Osteoblast (primary cell): ENCODE results near the gene TRPV4. TPM values are rescaled to one million over a fixed set of nuclear protein-coding genes. Genes with fewer than 3 reads are reported as not detected.

Source experiments
- DNase-seq: peaks from one replicate; pipeline ENCODE4 v3.0.0; 2011; ENCODE audit warnings: low spot score, mixed read lengths; ENCODE audit not compliant: insufficient read length; ENCODE audit errors: missing footprints
- H2AFZ ChIP-seq: 2 replicates; pipeline ENCODE4 v1.6.0; 2011; ENCODE audit warnings: mild to moderate bottlenecking, low read length
- H3K27ac ChIP-seq: 2 replicates; pipeline ENCODE4 v1.5.1; 2011; ENCODE audit warnings: mild to moderate bottlenecking, low read depth, low read length, moderate library complexity
- H3K27me3 ChIP-seq: 2 replicates; pipeline ENCODE4 v1.6.0; 2012; ENCODE audit warnings: mild to moderate bottlenecking, control low read depth, inconsistent platforms, low read length, moderate library complexity; ENCODE audit not compliant: insufficient read depth
- H3K36me3 ChIP-seq: 2 replicates; pipeline ENCODE4 v1.5.1; 2011; ENCODE audit warnings: mild to moderate bottlenecking, low read length, control low read depth, moderate library complexity; ENCODE audit not compliant: insufficient read depth
- H3K4me1 ChIP-seq: 2 replicates; pipeline ENCODE4 v1.5.1; 2011; ENCODE audit warnings: mild to moderate bottlenecking, low read length, control low read depth, moderate library complexity; ENCODE audit not compliant: insufficient read depth
- H3K4me2 ChIP-seq: 2 replicates; pipeline ENCODE4 v1.6.0; 2011; ENCODE audit warnings: mild to moderate bottlenecking, low read length; ENCODE audit not compliant: insufficient read depth
- H3K4me3 ChIP-seq: fragments of 200-600 bp; sonication (generic); 3 replicates; pipeline ENCODE4 v1.5.1; 2012; ENCODE audit warnings: mild to moderate bottlenecking, low read length, inconsistent platforms; ENCODE audit not compliant: insufficient read depth
- H3K79me2 ChIP-seq: 2 replicates; pipeline ENCODE4 v1.6.0; 2012; ENCODE audit warnings: mild to moderate bottlenecking, low read length, control low read depth, inconsistent platforms; ENCODE audit not compliant: insufficient read depth
- H3K9me3 ChIP-seq: 2 replicates; pipeline ENCODE4 v1.5.1; 2011; ENCODE audit warnings: low read depth, low read length, control low read depth
- H4K20me1 ChIP-seq: 2 replicates; pipeline ENCODE4 v1.6.0; 2012; ENCODE audit warnings: mild to moderate bottlenecking, low read length, control low read depth; ENCODE audit not compliant: insufficient read depth
- CTCF ChIP-seq: IDR thresholded peaks from 2 replicates; pipeline ENCODE4 v1.5.1; 2011; ENCODE audit warnings: mild to moderate bottlenecking, low read depth, low read length, moderate library complexity; ENCODE audit errors: extremely low read depth
- total RNA-seq: library from RNA; depleted of rRNA; stranded (reverse); fragments of >200 nt; gene quantifications from 2 replicates; pipeline ENCODE4 v1.2.3, GENCODE V29; 2012

TRPV4 gene
- total RNA-seq, 1 donor, result 5.8 TPM

- Histone ChIP-seq H4K20me1 (no peaks in the 10 kb centered on the region), H3K4me1 (peaks cover 11% of the 10 kb centered on the region), H3K9me3 (no peaks in the 10 kb centered on the region), H3K4me2 (no peak overlapping the region), H3K27me3 (no peaks in the 10 kb centered on the region), H2AFZ (no peak overlapping the region), H3K36me3 (no peaks in the 10 kb centered on the region), H3K27ac (no peak overlapping the region), H3K4me3 (no peak overlapping the region), H3K79me2 (no peaks in the 10 kb centered on the region)
- no peak for TF ChIP-seq CTCF
- peak; percentile 65 for DNase-seq
Observed at GRCh38 chr12:109836916-109837315, 3.7 kb upstream of the TRPV4 start.

GRCh38 chr12:109835827-109836226 is 2.6 kb upstream of the TRPV4 start:
- Histone ChIP-seq H3K27ac (no peak overlapping the region), H3K79me2 (no peaks in the 10 kb centered on the region), H3K4me1 (peaks cover 11% of the 10 kb centered on the region), H3K9me3 (no peaks in the 10 kb centered on the region), H4K20me1 (no peaks in the 10 kb centered on the region), H3K4me3 (no peak overlapping the region), H3K27me3 (no peaks in the 10 kb centered on the region), H3K36me3 (no peaks in the 10 kb centered on the region), H2AFZ (no peak overlapping the region), H3K4me2 (no peak overlapping the region)
- no peak for TF ChIP-seq CTCF
- DNase-seq, result peak; percentile 22

GRCh38 chr12:109832541-109833306 is 474 bp downstream of the TRPV4 start:
- no peak for TF ChIP-seq CTCF
- Histone ChIP-seq H3K9me3 (no peaks in the 10 kb centered on the region), H3K27me3 (no peaks in the 10 kb centered on the region), H2AFZ (peak overlapping the region; percentile 67), H3K36me3 (no peaks in the 10 kb centered on the region), H3K4me3 (peak overlapping the region; percentile 74), H3K79me2 (no peaks in the 10 kb centered on the region), H3K4me1 (peaks cover 6% of the 10 kb centered on the region), H3K27ac (no peak overlapping the region), H4K20me1 (peaks cover 5% of the 10 kb centered on the region), H3K4me2 (peak overlapping the region; percentile 73)
- peak; percentile 82 for DNase-seq

GRCh38 chr12:109831929-109832328 is 1.3 kb downstream of the TRPV4 start:
- H3K4me2 ChIP-seq, result no peak overlapping the region
- H3K4me1 ChIP-seq, result no peaks in the 10 kb centered on the region
- peaks cover 7% of the 10 kb centered on the region for H4K20me1 ChIP-seq
- no peak overlapping the region for H3K4me3 ChIP-seq
- no peak overlapping the region for H2AFZ ChIP-seq
- H3K9me3 ChIP-seq, result no peaks in the 10 kb centered on the region
- no peaks in the 10 kb centered on the region for H3K36me3 ChIP-seq
- H3K27me3 ChIP-seq, result no peaks in the 10 kb centered on the region
- H3K79me2 ChIP-seq, result no peaks in the 10 kb centered on the region
- no peak overlapping the region for H3K27ac ChIP-seq
- no peak for TF ChIP-seq CTCF
- DNase-seq, result peak; percentile 80
